Upper lobe of right lung (tissue), 1 donor: ENCODE data around the gene BPI. TPM values are rescaled to one million over a fixed set of nuclear protein-coding genes. Genes with fewer than 3 reads are reported as not detected.
"Not testable (repeated sequence)": the region's sequence is repeated elsewhere in the genome, so short reads cannot be mapped to it uniquely, and the experiment has no call there.

Experiments used
- ATAC-seq: fragments of 200-7000 bp; cut with Tn5 transposase; one replicate; pipeline ENCODE4 v1.9.1; 2020; ENCODE audit warnings: mild to moderate bottlenecking, moderate library complexity
- DNase-seq: peaks from one replicate; pipeline ENCODE4 v3.0.0-alpha.2; 2020
- H3K27ac ChIP-seq: fragments of 200-600 bp; one replicate; pipeline ENCODE4 v1.8.0; 2022
- H3K27me3 ChIP-seq: fragments of 200-600 bp; one replicate; pipeline ENCODE4 v1.8.0; 2022; ENCODE audit warnings: mild to moderate bottlenecking
- H3K36me3 ChIP-seq: fragments of 200-600 bp; one replicate; pipeline ENCODE4 v1.8.0; 2022
- H3K4me1 ChIP-seq: fragments of 200-600 bp; one replicate; pipeline ENCODE4 v1.8.0; 2022
- H3K4me3 ChIP-seq: fragments of 200-600 bp; one replicate; pipeline ENCODE4 v1.8.0; 2022; ENCODE audit warnings: mild to moderate bottlenecking
- H3K9me3 ChIP-seq: fragments of 200-600 bp; one replicate; pipeline ENCODE4 v1.8.0; 2022
- intact Hi-C: fragments of 100-400 bp; cut with DNase I; formaldehyde crosslinking; loops from one replicate; pipeline ENCODE4 v1.11.0; 2022
- total RNA-seq: library from RNA; stranded (reverse); fragmentation: NEBNext Ultra II Directional; extraction: Animal tissue kit (Norgen Biotek cat#: 25700); gene quantifications from one replicate; pipeline ENCODE4 v1.2.1, GENCODE V29; 2021
- TF ChIP-seq, protein P1 (sequence below): fragments of 200-600 bp; IDR thresholded peaks from one replicate; pipeline ENCODE4 v1.8.0; 2022; ENCODE audit warnings: antibody characterized with exemption
- donor health status: DM: no; HTN: yes; CAD: no; lungs with severe emphysema.

BPI gene
- total RNA-seq, 1 donor from 2014 or later, result not detected

DNA sequence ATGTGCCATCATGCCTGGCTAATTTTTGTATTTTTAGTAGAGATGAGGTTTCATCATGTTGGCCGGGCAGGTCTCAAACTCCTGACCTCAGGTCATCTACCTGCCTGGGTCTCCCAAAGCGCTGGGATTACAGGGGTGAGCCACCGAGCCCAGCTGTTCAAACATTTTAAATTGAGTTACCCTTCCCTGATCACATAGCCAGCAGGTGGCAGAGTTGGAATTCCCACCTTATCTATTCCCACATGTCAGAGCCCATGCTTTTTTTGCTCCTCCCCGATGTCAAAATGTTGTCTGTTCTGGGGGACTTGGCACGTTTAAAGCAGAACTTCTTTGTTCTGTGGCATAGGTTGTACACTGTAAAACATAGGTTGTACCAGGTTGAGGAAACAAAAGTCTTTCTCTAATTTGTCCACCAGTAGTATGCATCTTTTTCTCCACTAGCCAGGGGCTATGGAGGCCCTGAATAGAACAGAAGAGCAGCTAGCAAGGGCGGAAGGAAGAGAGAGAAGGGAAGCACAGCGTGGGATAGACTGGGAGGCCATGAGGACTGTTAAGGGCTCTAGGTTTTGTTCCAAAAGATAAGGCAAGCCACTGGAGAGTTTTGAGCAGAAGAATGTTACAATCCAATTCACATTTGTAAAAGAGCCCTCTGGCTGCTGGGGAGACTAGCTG is 35.0 kb downstream of the BPI start:
- DNase-seq (no peak), ATAC-seq (no peak)
- intact Hi-C loops, result no loop called here
- no peak overlapping the region for H3K27ac ChIP-seq
- TF ChIP-seq, protein P1, sequence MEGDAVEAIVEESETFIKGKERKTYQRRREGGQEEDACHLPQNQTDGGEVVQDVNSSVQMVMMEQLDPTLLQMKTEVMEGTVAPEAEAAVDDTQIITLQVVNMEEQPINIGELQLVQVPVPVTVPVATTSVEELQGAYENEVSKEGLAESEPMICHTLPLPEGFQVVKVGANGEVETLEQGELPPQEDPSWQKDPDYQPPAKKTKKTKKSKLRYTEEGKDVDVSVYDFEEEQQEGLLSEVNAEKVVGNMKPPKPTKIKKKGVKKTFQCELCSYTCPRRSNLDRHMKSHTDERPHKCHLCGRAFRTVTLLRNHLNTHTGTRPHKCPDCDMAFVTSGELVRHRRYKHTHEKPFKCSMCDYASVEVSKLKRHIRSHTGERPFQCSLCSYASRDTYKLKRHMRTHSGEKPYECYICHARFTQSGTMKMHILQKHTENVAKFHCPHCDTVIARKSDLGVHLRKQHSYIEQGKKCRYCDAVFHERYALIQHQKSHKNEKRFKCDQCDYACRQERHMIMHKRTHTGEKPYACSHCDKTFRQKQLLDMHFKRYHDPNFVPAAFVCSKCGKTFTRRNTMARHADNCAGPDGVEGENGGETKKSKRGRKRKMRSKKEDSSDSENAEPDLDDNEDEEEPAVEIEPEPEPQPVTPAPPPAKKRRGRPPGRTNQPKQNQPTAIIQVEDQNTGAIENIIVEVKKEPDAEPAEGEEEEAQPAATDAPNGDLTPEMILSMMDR, result no peak
- H3K36me3 ChIP-seq, result no peaks in the 10 kb centered on the region
- no peaks in the 10 kb centered on the region for H3K27me3 ChIP-seq
- no peaks in the 10 kb centered on the region for H3K9me3 ChIP-seq
- no peak overlapping the region for H3K4me3 ChIP-seq
- no peaks in the 10 kb centered on the region for H3K4me1 ChIP-seq

DNA sequence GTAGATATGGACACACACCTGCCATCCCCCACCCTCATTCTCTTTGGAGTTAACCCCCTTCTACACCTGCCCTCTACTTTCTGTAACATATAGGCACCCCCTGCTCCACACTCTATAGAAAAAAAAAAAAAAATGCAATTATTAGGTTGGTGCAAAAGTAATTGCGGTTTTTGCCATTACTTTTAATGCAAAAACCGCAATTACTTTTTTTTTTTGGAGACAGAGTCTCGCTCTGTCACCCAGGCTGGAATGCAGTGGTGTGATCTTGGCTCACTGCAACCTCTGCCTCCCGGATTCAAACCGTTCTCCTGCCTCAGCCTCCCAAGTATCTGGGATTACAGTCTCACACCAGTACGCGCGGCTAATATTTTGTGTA is 35.6 kb downstream of the BPI start:
- intact Hi-C loops, H3K27ac ChIP-seq, H3K27me3 ChIP-seq, H3K4me3 ChIP-seq, DNase-seq, ATAC-seq, H3K4me1 ChIP-seq, H3K36me3 ChIP-seq, H3K9me3 ChIP-seq: not testable (repeated sequence)

DNA sequence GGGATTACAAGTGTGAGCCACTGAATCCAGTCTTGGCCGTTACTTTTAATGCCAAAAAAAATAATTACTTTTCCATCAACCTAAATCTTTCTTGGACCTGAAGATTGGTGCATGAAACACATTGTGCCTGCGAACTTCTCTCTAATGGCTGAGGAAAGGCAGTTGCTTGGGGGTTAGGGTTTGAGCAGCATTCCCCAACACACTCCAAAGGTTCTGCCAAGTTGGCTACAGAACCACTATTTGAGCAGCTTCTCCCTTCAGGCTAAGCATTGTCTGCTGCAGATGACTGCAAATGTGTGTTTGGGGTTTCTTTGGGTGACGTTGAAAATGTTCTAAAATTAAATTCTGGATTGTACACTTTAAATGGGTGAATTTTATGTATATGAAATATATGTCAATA is 36.0 kb downstream of the BPI start:
- no peak for ATAC-seq
- intact Hi-C loops, result no loop called here
- H3K36me3 ChIP-seq, result no peaks in the 10 kb centered on the region
- no peak overlapping the region for H3K27ac ChIP-seq
- TF ChIP-seq, protein P1, result no peak
- no peaks in the 10 kb centered on the region for H3K4me1 ChIP-seq
- H3K9me3 ChIP-seq, result no peaks in the 10 kb centered on the region
- no peak overlapping the region for H3K4me3 ChIP-seq
- DNase-seq, result no peak
- no peaks in the 10 kb centered on the region for H3K27me3 ChIP-seq

DNA sequence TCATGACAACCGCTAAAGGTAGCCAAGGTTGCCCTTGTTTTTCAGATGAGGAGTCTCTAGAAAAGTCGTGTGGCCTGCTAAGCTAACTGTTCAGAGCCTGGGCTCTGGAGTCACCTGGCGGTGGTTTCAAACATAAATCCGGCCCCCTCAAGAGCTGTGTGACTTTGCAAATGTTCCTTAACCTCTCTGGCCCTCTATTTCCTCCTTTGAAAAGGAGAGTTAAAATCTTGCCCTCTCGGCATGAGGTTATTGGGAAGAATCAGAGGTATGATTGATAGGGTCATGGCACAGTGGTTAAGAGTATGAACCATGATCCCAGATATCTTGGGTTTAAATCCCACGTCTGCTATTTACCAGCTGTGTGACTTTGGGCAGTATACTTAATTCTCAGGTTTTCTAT is 36.7 kb downstream of the BPI start:
- Histone ChIP-seq H3K4me3 (no peak overlapping the region), H3K27ac (no peak overlapping the region), H3K36me3 (no peaks in the 10 kb centered on the region), H3K27me3 (no peaks in the 10 kb centered on the region), H3K9me3 (no peaks in the 10 kb centered on the region), H3K4me1 (no peaks in the 10 kb centered on the region)
- TF ChIP-seq, protein P1, result no peak
- ATAC-seq, result no peak
- intact Hi-C loops, result no loop called here
- no peak for DNase-seq

DNA sequence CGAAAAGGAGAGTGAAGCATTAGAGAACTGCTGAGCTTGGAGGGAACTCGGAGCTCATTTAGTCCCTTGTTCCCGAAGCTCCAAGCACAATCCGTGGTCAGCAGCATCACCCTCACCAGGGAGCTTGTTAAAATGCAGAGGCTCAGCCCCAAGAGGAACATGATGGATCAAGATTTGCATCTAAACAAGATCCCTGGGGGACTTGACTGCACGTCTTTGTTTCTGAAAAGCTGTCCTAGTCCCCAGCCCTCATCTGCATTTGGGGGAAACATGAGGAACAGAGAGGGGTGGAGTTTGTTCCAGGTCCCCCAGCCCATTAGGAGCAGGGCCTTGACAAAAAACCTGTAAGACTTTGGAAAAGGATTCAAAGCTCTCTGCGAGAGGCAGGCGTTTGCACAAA is 38.3 kb downstream of the BPI start:
- Histone ChIP-seq H3K4me3 (no peak overlapping the region), H3K4me1 (no peaks in the 10 kb centered on the region), H3K36me3 (no peaks in the 10 kb centered on the region), H3K9me3 (no peaks in the 10 kb centered on the region), H3K27me3 (no peaks in the 10 kb centered on the region), H3K27ac (no peak overlapping the region)
- ATAC-seq (no peak), DNase-seq (no peak)
- intact Hi-C loops, result no loop called here
- TF ChIP-seq, protein P1, result no peak

DNA sequence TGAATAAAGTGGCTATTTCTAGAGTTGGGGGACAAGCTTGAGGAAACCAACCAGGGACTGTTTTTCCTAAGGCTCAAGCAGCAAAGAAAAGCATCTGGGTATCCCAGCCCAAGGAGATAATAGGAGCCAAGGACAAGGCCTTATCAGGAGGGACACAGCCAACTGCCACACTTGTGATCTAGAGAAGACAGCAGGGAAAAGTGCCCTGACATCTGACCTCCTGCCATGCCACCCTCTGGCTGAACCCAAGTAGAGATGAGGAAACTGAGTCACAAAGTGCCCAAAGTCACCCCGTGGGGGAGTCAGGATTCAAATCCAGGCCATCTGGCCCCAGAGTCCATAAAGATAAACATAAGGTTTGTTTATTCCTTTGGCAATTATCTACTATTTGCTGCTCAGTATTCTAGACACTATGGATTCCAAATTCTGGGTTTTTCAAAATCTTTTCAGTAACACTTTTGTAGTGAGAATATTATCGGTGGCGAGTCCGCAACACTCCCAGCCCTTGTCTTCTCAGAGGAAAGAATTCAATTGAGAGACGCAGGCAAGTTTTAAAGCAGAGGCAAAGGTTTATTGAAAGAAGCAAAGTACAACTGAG is 38.9 kb downstream of the BPI start:
- Histone ChIP-seq H3K27me3 (no peaks in the 10 kb centered on the region), H3K4me3 (no peak overlapping the region), H3K9me3 (no peaks in the 10 kb centered on the region), H3K4me1 (no peaks in the 10 kb centered on the region), H3K27ac (no peak overlapping the region), H3K36me3 (no peaks in the 10 kb centered on the region)
- TF ChIP-seq, protein P1, result no peak
- intact Hi-C loops, result no loop called here
- ATAC-seq (no peak), DNase-seq (no peak)
